ENCODE results near the gene MYRF.

MYRF gene

GRCh38 chr11:61769169-61769920 is 16.9 kb downstream of the MYRF start:
- TF ChIP-seq HIC1 (tag by site-specific recombination; IDR thresholded peaks at IDR 0.05) (0 out of 2 replicates have a peak, but pooled peaks have one; percentile 31), GLI4 (tag by site-specific recombination; IDR thresholded peaks at IDR 0.05) (no peak), ZIC2 (tag by site-specific recombination; IDR thresholded peaks at IDR 0.05) (0 out of 2 replicates have a peak, but pooled peaks have one; percentile 26)
- Histone ChIP-seq H3K4me3 (ENCODE audit: low read depth, low read length) (no peak overlapping the region), H3K27ac (ENCODE audit: extremely low read depth, low read depth, low read length) (no peak overlapping the region), H3K9me3 (ENCODE audit: control insufficient read depth, insufficient read depth, low read depth, low read length) (no peaks in the 10 kb centered on the region), H3K4me1 (ENCODE audit: control insufficient read depth, insufficient read depth, low read length) (no peaks in the 10 kb centered on the region), H3K36me3 (ENCODE audit: control insufficient read depth in 2 of 2, insufficient read depth in 1 of 2, low read length in 2 of 2) (no peaks in the 10 kb centered on the region)
- CTCF ChIA-PET = no interaction called here
- POLR2A ChIA-PET = no interaction called here

GRCh38 chr11:61769946-61770683 is 17.7 kb downstream of the MYRF start:
- Histone ChIP-seq H3K9me3 (ENCODE audit: control insufficient read depth, insufficient read depth, low read depth, low read length) (no peaks in the 10 kb centered on the region), H3K27ac (ENCODE audit: extremely low read depth, low read depth, low read length) (no peak overlapping the region)
- POLR2A ChIA-PET = interaction anchor here (0.6 kb wide), 1 partner anchor 22 kb away, joined by 7 read pairs; the partner anchor contains the start of genes FEN1 and TMEM258

GRCh38 chr11:61771195-61771894 is 18.9 kb downstream of the MYRF start:
- H3K27ac ChIP-seq (ENCODE audit: extremely low read depth, low read depth, low read length) = no peak overlapping the region
- ChIA-PET CTCF (interaction anchor here (0.5 to 1.3 kb wide), 2 partner anchors 24 to 363 kb away, joined by 3 read pairs; no protein-coding TSS in a partner anchor), POLR2A (no interaction called here)
- no peaks in the 10 kb centered on the region for H3K36me3 ChIP-seq (ENCODE audit: control insufficient read depth in 2 of 2, insufficient read depth in 1 of 2, low read length in 2 of 2)
- no peaks in the 10 kb centered on the region for H3K4me1 ChIP-seq (ENCODE audit: control insufficient read depth, insufficient read depth, low read length)
- H3K9me3 ChIP-seq (ENCODE audit: control insufficient read depth, insufficient read depth, low read depth, low read length) = no peaks in the 10 kb centered on the region
- no peak overlapping the region for H3K4me3 ChIP-seq (ENCODE audit: low read depth, low read length)
- TF ChIP-seq ZNF624 (tag by site-specific recombination; IDR thresholded peaks at IDR 0.05) (no peak), ZNF473 (tag by site-specific recombination; IDR thresholded peaks at IDR 0.05) (no peak), MZF1 (tag by site-specific recombination; IDR thresholded peaks at IDR 0.05; ENCODE audit: borderline replicate concordance) (no peak), KLF1 (tag by site-specific recombination; IDR thresholded peaks at IDR 0.05) (peak; percentile 35; the same call in 1 of the 2 replicates), SCRT2 (tag by site-specific recombination; IDR thresholded peaks at IDR 0.05) (no peak), ZBTB11 (tag by site-specific recombination; conservative IDR thresholded peaks at IDR 0.05; ENCODE audit: low read depth) (no peak), ZNF837 (tag by site-specific recombination; IDR thresholded peaks at IDR 0.05) (no peak), MYNN (tag by site-specific recombination; IDR thresholded peaks at IDR 0.05; ENCODE audit: borderline replicate concordance) (no peak), GLIS2 (tag by site-specific recombination; IDR thresholded peaks at IDR 0.05) (peak; percentile 35; the same call in 1 of the 2 replicates), HOXA7 (CRISPR knock-in tag; IDR thresholded peaks at IDR 0.05; ENCODE audit: borderline replicate concordance) (no peak)

More at GRCh38 chr11:61769946-61770683, 17.7 kb downstream of the MYRF start:
- TF ChIP-seq ZNF214 (tag by site-specific recombination; IDR thresholded peaks at IDR 0.05; ENCODE audit: borderline replicate concordance) (no peak), ZNF639 (tag by site-specific recombination; IDR thresholded peaks at IDR 0.05) (no peak), REPIN1 (tag by site-specific recombination; IDR thresholded peaks at IDR 0.05; ENCODE audit: low read depth) (no peak), ZNF600 (tag by site-specific recombination; IDR thresholded peaks at IDR 0.05) (no peak), MZF1 (tag by site-specific recombination; IDR thresholded peaks at IDR 0.05; ENCODE audit: borderline replicate concordance) (no peak), ZNF2 (tag by site-specific recombination; IDR thresholded peaks at IDR 0.05) (no peak), ZNF654 (tag by site-specific recombination; IDR thresholded peaks at IDR 0.05; ENCODE audit: low read depth) (no peak), SETDB1 (IDR thresholded peaks at IDR 0.05; ENCODE audit: insufficient read length, low read length) (no peak), ZNF747 (tag by site-specific recombination; IDR thresholded peaks at IDR 0.05) (no peak), ZNF658 (tag by site-specific recombination; IDR thresholded peaks at IDR 0.05) (no peak), ZNF426 (tag by site-specific recombination; IDR thresholded peaks at IDR 0.05) (no peak), ZNF624 (tag by site-specific recombination; IDR thresholded peaks at IDR 0.05) (no peak), ZNF366 (tag by site-specific recombination; conservative IDR thresholded peaks at IDR 0.05) (no peak), HOXA7 (CRISPR knock-in tag; IDR thresholded peaks at IDR 0.05; ENCODE audit: borderline replicate concordance) (no peak), KLF10 (tag by site-specific recombination; IDR thresholded peaks at IDR 0.05) (no peak), ZNF843 (tag by site-specific recombination; IDR thresholded peaks at IDR 0.05) (no peak), ZNF324 (tag by site-specific recombination; IDR thresholded peaks at IDR 0.05) (no peak), ZNF274 (IDR thresholded peaks at IDR 0.05; ENCODE audit: low read length) (no peak), ZNF274 (tag by site-specific recombination; IDR thresholded peaks at IDR 0.05; ENCODE audit: borderline replicate concordance) (no peak), ZNF558 (tag by site-specific recombination; IDR thresholded peaks at IDR 0.05) (no peak)
- Histone ChIP-seq H3K4me1 (ENCODE audit: control insufficient read depth, insufficient read depth, low read length) (no peaks in the 10 kb centered on the region), H3K4me3 (ENCODE audit: low read depth, low read length) (no peak overlapping the region), H3K36me3 (ENCODE audit: control insufficient read depth in 2 of 2, insufficient read depth in 1 of 2, low read length in 2 of 2) (no peaks in the 10 kb centered on the region)
- CTCF ChIA-PET = no interaction called here
